ENCODE results near the gene KCTD14. TPM values are rescaled to one million over a fixed set of nuclear protein-coding genes. Genes with fewer than 3 reads are reported as not detected.
"Not testable (repeated sequence)": the region's sequence is repeated elsewhere in the genome, so short reads cannot be mapped to it uniquely, and the experiment has no call there.

KCTD14 gene
- total RNA-seq, 2 donors from 2014 or later: 3.6 to 16.8 TPM

- 65% methylated on average over 10 of the region's 10 CpGs for WGBS
- no peaks in the 10 kb centered on the region for H3K27me3 ChIP-seq (replicated peaks; ENCODE audit: insufficient read depth)
- intact Hi-C loops (cut with DNase I): no loop called here
- H3K4me3 ChIP-seq: no peak overlapping the region
- no peak overlapping the region for H3K27ac ChIP-seq
- DNase-seq (ENCODE audit: low spot score): no peak
- no peaks in the 10 kb centered on the region for H3K36me3 ChIP-seq
- H3K4me1 ChIP-seq (replicated peaks): no peaks in the 10 kb centered on the region
- H3K9me3 ChIP-seq: no peaks in the 10 kb centered on the region
- no peak for TF ChIP-seq POLR2AphosphoS5 (IDR thresholded peaks at IDR 0.05)
- TF ChIP-seq POLR2A (IDR thresholded peaks at IDR 0.05): no peak
- no peak for TF ChIP-seq CTCF (IDR thresholded peaks at IDR 0.05)
Observed at GRCh38 chr11:78034623-78035022, 11.5 kb upstream of the KCTD14 start.

GRCh38 chr11:78033040-78033439 lies 10.0 kb upstream of the KCTD14 start:
- no peak for TF ChIP-seq POLR2AphosphoS5 (IDR thresholded peaks at IDR 0.05)
- no peak for TF ChIP-seq CTCF (IDR thresholded peaks at IDR 0.05)
- TF ChIP-seq POLR2A (IDR thresholded peaks at IDR 0.05): no peak
- H3K9me3 ChIP-seq: no peaks in the 10 kb centered on the region
- 55% methylated on average over 4 of the region's 4 CpGs for WGBS

GRCh38 chr11:78032090-78032489 lies 9.0 kb upstream of the KCTD14 start:
- no peak overlapping the region for H3K27ac ChIP-seq
- intact Hi-C loops (cut with DNase I): no loop called here

More at GRCh38 chr11:78033040-78033439, 10.0 kb upstream of the KCTD14 start:
- Histone ChIP-seq H3K27ac (no peak overlapping the region), H3K4me3 (no peak overlapping the region), H3K36me3 (no peaks in the 10 kb centered on the region), H3K4me1 (replicated peaks) (no peaks in the 10 kb centered on the region), H3K27me3 (replicated peaks; ENCODE audit: insufficient read depth) (no peaks in the 10 kb centered on the region)
- intact Hi-C loops (cut with DNase I): no loop called here
- DNase-seq (ENCODE audit: low spot score): no peak

GRCh38 chr11:78031629-78032028 lies 8.6 kb upstream of the KCTD14 start:
- no peak overlapping the region for H3K4me3 ChIP-seq
- no peak for TF ChIP-seq POLR2AphosphoS5 (IDR thresholded peaks at IDR 0.05)
- 83% methylated on average over 3 of the region's 3 CpGs for WGBS
- H3K27me3 ChIP-seq (replicated peaks; ENCODE audit: insufficient read depth): no peaks in the 10 kb centered on the region
- intact Hi-C loops (cut with DNase I): no loop called here
- H3K36me3 ChIP-seq: no peaks in the 10 kb centered on the region
- no peaks in the 10 kb centered on the region for H3K9me3 ChIP-seq
- H3K4me1 ChIP-seq (replicated peaks): no peaks in the 10 kb centered on the region
- H3K27ac ChIP-seq: no peak overlapping the region
- no peak for DNase-seq (ENCODE audit: low spot score)

More at GRCh38 chr11:78032090-78032489, 9.0 kb upstream of the KCTD14 start:
- Histone ChIP-seq H3K4me1 (replicated peaks) (no peaks in the 10 kb centered on the region), H3K36me3 (no peaks in the 10 kb centered on the region), H3K4me3 (no peak overlapping the region), H3K27me3 (replicated peaks; ENCODE audit: insufficient read depth) (no peaks in the 10 kb centered on the region), H3K9me3 (no peaks in the 10 kb centered on the region)
- TF ChIP-seq POLR2AphosphoS5 (IDR thresholded peaks at IDR 0.05) (no peak), POLR2A (IDR thresholded peaks at IDR 0.05) (no peak), CTCF (IDR thresholded peaks at IDR 0.05) (no peak)
- no peak for DNase-seq (ENCODE audit: low spot score)

- DNase-seq (ENCODE audit: low spot score): peak; percentile 53
- TF ChIP-seq POLR2AphosphoS5 (IDR thresholded peaks at IDR 0.05) (peak; percentile 6), POLR2A (IDR thresholded peaks at IDR 0.05) (no peak), CTCF (IDR thresholded peaks at IDR 0.05) (no peak)
- Histone ChIP-seq H3K27me3 (replicated peaks; ENCODE audit: insufficient read depth) (no peaks in the 10 kb centered on the region), H3K4me3 (no peak overlapping the region), H3K36me3 (no peaks in the 10 kb centered on the region), H3K4me1 (replicated peaks) (no peaks in the 10 kb centered on the region), H3K9me3 (no peaks in the 10 kb centered on the region), H3K27ac (no peak overlapping the region)
- WGBS: 13% methylated on average over 7 of the region's 7 CpGs
- intact Hi-C loops (cut with DNase I): no loop called here
Observed at GRCh38 chr11:78030429-78031325, 7.6 kb upstream of the KCTD14 start.

GRCh38 chr11:78028423-78028822 lies 5.3 kb upstream of the KCTD14 start:
- H3K36me3 ChIP-seq; H3K9me3 ChIP-seq; intact Hi-C loops (cut with DNase I); H3K4me1 ChIP-seq (replicated peaks); DNase-seq (ENCODE audit: low spot score); H3K4me3 ChIP-seq; H3K27me3 ChIP-seq (replicated peaks; ENCODE audit: insufficient read depth); H3K27ac ChIP-seq: not testable (repeated sequence)
- 73% methylated on average over 9 of the region's 9 CpGs for WGBS
